Measurements from ENCODE around the gene MYH7. TPM values are rescaled to one million over a fixed set of nuclear protein-coding genes. Genes with fewer than 3 reads are reported as not detected.
A peak's percentile ranks its signal among the peaks of the same experiment; 100 is the strongest.
"Not testable (repeated sequence)": the region's sequence is repeated elsewhere in the genome, so short reads cannot be mapped to it uniquely, and the experiment has no call there.

The MYH7 gene
- total RNA-seq, 2 experiments from 2014 or later, result 0.09 to 0.16 TPM

- Mint-ChIP-seq H3K27me3 (peaks cover 6% of the 10 kb centered on the region), H3K4me1 (no peaks in the 10 kb centered on the region), H3K9me3 (ENCODE audit: low read depth) (no peaks in the 10 kb centered on the region), H3K36me3 (no peaks in the 10 kb centered on the region), H3K4me3 (no peak overlapping the region), H3K27ac (no peak overlapping the region)
- ATAC-seq (no peak), DNase-seq (no peak)
- CTCF ChIA-PET, result no interaction called here
Observed at GRCh38 chr14:23464700-23465099, 29.2 kb upstream of the MYH7 start.

- Mint-ChIP-seq H3K27ac (no peak overlapping the region), H3K4me3 (no peak overlapping the region), H3K27me3 (peaks cover 24% of the 10 kb centered on the region), H3K36me3 (no peaks in the 10 kb centered on the region), H3K9me3 (ENCODE audit: low read depth) (no peaks in the 10 kb centered on the region), H3K4me1 (no peaks in the 10 kb centered on the region)
- CTCF ChIA-PET, result no interaction called here
- no peak for ATAC-seq
- DNase-seq, result no peak
Observed at GRCh38 chr14:23460960-23461359, 25.5 kb upstream of the MYH7 start.

- ATAC-seq, result no peak
- no peak overlapping the region for H3K4me3 Mint-ChIP-seq
- no peaks in the 10 kb centered on the region for H3K36me3 Mint-ChIP-seq
- CTCF ChIA-PET, result interaction anchor here (0.6 kb wide), 1 partner anchor 208 kb away, joined by 3 read pairs; no protein-coding TSS in a partner anchor
- peaks cover 45% of the 10 kb centered on the region for H3K27me3 Mint-ChIP-seq
- no peak overlapping the region for H3K27ac Mint-ChIP-seq
- H3K9me3 Mint-ChIP-seq (ENCODE audit: low read depth), result no peaks in the 10 kb centered on the region
- peaks cover 3% of the 10 kb centered on the region for H3K4me1 Mint-ChIP-seq
- DNase-seq, result no peak
Observed at GRCh38 chr14:23457587-23458445, 22.4 kb upstream of the MYH7 start.

- CTCF ChIA-PET, result interaction anchor here (0.6 to 1.2 kb wide), 4 partner anchors 11 to 209 kb away, joined by 3 to 5 read pairs (median 3); no protein-coding TSS in a partner anchor
- H3K27ac Mint-ChIP-seq; ATAC-seq; H3K9me3 Mint-ChIP-seq (ENCODE audit: low read depth); H3K4me3 Mint-ChIP-seq; DNase-seq; H3K36me3 Mint-ChIP-seq; H3K4me1 Mint-ChIP-seq: not testable (repeated sequence)
- peaks cover 45% of the 10 kb centered on the region for H3K27me3 Mint-ChIP-seq
Observed at GRCh38 chr14:23456883-23457586, 21.6 kb upstream of the MYH7 start.

GRCh38 chr14:23454445-23454856, 19.0 kb upstream of the MYH7 start:
- CTCF ChIA-PET, result no interaction called here
- Mint-ChIP-seq H3K4me3 (no peak overlapping the region), H3K4me1 (peaks cover 3% of the 10 kb centered on the region), H3K27ac (no peak overlapping the region), H3K36me3 (no peaks in the 10 kb centered on the region), H3K9me3 (ENCODE audit: low read depth) (no peaks in the 10 kb centered on the region), H3K27me3 (peaks cover 46% of the 10 kb centered on the region)
- DNase-seq (no peak), ATAC-seq (no peak)

GRCh38 chr14:23452237-23452636, 16.8 kb upstream of the MYH7 start:
- H3K27me3 Mint-ChIP-seq, result peaks cover 36% of the 10 kb centered on the region
- H3K27ac Mint-ChIP-seq, result no peak overlapping the region
- DNase-seq (no peak), ATAC-seq (no peak)
- H3K9me3 Mint-ChIP-seq (ENCODE audit: low read depth), result no peaks in the 10 kb centered on the region
- peaks cover 2% of the 10 kb centered on the region for H3K36me3 Mint-ChIP-seq
- H3K4me1 Mint-ChIP-seq, result peaks cover 10% of the 10 kb centered on the region
- no peak overlapping the region for H3K4me3 Mint-ChIP-seq
- CTCF ChIA-PET, result no interaction called here

GRCh38 chr14:23450379-23450778, 14.9 kb upstream of the MYH7 start:
- no peak overlapping the region for H3K27ac Mint-ChIP-seq
- peaks cover 24% of the 10 kb centered on the region for H3K27me3 Mint-ChIP-seq
- H3K4me3 Mint-ChIP-seq, result no peak overlapping the region
- peaks cover 2% of the 10 kb centered on the region for H3K36me3 Mint-ChIP-seq
- peaks cover 11% of the 10 kb centered on the region for H3K4me1 Mint-ChIP-seq
- CTCF ChIA-PET, result interaction anchor here (1.6 kb wide), 1 partner anchor 109 kb away, joined by 3 read pairs; no protein-coding TSS in a partner anchor
- ATAC-seq (no peak), DNase-seq (no peak)
- H3K9me3 Mint-ChIP-seq (ENCODE audit: low read depth), result no peaks in the 10 kb centered on the region

GRCh38 chr14:23449314-23449713, 13.9 kb upstream of the MYH7 start:
- Mint-ChIP-seq H3K27me3 (peaks cover 19% of the 10 kb centered on the region), H3K36me3 (peaks cover 2% of the 10 kb centered on the region), H3K4me1 (peaks cover 11% of the 10 kb centered on the region), H3K9me3 (ENCODE audit: low read depth) (no peaks in the 10 kb centered on the region), H3K27ac (no peak overlapping the region), H3K4me3 (no peak overlapping the region)
- ATAC-seq (no peak), DNase-seq (no peak)
- CTCF ChIA-PET, result interaction anchor here (1.6 kb wide), 1 partner anchor 110 kb away, joined by 3 read pairs; no protein-coding TSS in a partner anchor

GRCh38 chr14:23447361-23448350, 12.2 kb upstream of the MYH7 start:
- no peak for DNase-seq
- peak overlapping the region; percentile 47 for H3K27ac Mint-ChIP-seq
- CTCF ChIA-PET, result no interaction called here
- no peaks in the 10 kb centered on the region for H3K9me3 Mint-ChIP-seq (ENCODE audit: low read depth)
- H3K27me3 Mint-ChIP-seq, result peaks cover 15% of the 10 kb centered on the region
- H3K4me1 Mint-ChIP-seq, result peaks cover 9% of the 10 kb centered on the region
- ATAC-seq, result peak; percentile 30
- peaks cover 2% of the 10 kb centered on the region for H3K36me3 Mint-ChIP-seq
- H3K4me3 Mint-ChIP-seq, result no peak overlapping the region

- Mint-ChIP-seq H3K27ac (no peak overlapping the region), H3K4me3 (no peak overlapping the region), H3K4me1 (peaks cover 9% of the 10 kb centered on the region), H3K36me3 (peaks cover 2% of the 10 kb centered on the region), H3K27me3 (peaks cover 14% of the 10 kb centered on the region), H3K9me3 (ENCODE audit: low read depth) (no peaks in the 10 kb centered on the region)
- CTCF ChIA-PET, result no interaction called here
- ATAC-seq (no peak), DNase-seq (no peak)
Observed at GRCh38 chr14:23446291-23446851, 10.9 kb upstream of the MYH7 start.

- Mint-ChIP-seq H3K27me3 (peaks cover 8% of the 10 kb centered on the region), H3K36me3 (peaks cover 2% of the 10 kb centered on the region), H3K4me3 (no peak overlapping the region), H3K9me3 (ENCODE audit: low read depth) (no peaks in the 10 kb centered on the region), H3K27ac (no peak overlapping the region), H3K4me1 (peaks cover 11% of the 10 kb centered on the region)
- CTCF ChIA-PET, result no interaction called here
- DNase-seq (no peak), ATAC-seq (no peak)
Observed at GRCh38 chr14:23445773-23446172, 10.3 kb upstream of the MYH7 start.

- Mint-ChIP-seq H3K9me3 (ENCODE audit: low read depth) (no peaks in the 10 kb centered on the region), H3K36me3 (peaks cover 2% of the 10 kb centered on the region), H3K27me3 (peaks cover 5% of the 10 kb centered on the region), H3K4me3 (no peak overlapping the region), H3K27ac (no peak overlapping the region), H3K4me1 (peaks cover 11% of the 10 kb centered on the region)
- no peak for ATAC-seq
- CTCF ChIA-PET, result interaction anchor here (1.4 kb wide), 1 partner anchor 14 kb away, joined by 3 read pairs; no protein-coding TSS in a partner anchor
- DNase-seq, result no peak
Observed at GRCh38 chr14:23444314-23444713, 8.9 kb upstream of the MYH7 start.
